Endometrial microvascular endothelial cells (primary cell): ENCODE data around the gene CNIH2. TPM values are rescaled to one million over a fixed set of nuclear protein-coding genes. Genes with fewer than 3 reads are reported as not detected.

ENCODE experiments used
- in situ Hi-C: cut with HindIII; loops from 2 replicates; pipeline ENCODE4 v1.10.0; 2017; ENCODE audit warnings: low sequenced_read_pairs, low pct_unique_long_range_greater_than_20kb; ENCODE audit errors: inconsistent ontology term
- total RNA-seq: library from RNA; depleted of rRNA; stranded (reverse); fragments of >200 nt; gene quantifications from one replicate; pipeline ENCODE4 v1.2.3, GENCODE V29; 2015; ENCODE audit errors: inconsistent ontology term

CNIH2 gene
- total RNA-seq, result not detected

DNA sequence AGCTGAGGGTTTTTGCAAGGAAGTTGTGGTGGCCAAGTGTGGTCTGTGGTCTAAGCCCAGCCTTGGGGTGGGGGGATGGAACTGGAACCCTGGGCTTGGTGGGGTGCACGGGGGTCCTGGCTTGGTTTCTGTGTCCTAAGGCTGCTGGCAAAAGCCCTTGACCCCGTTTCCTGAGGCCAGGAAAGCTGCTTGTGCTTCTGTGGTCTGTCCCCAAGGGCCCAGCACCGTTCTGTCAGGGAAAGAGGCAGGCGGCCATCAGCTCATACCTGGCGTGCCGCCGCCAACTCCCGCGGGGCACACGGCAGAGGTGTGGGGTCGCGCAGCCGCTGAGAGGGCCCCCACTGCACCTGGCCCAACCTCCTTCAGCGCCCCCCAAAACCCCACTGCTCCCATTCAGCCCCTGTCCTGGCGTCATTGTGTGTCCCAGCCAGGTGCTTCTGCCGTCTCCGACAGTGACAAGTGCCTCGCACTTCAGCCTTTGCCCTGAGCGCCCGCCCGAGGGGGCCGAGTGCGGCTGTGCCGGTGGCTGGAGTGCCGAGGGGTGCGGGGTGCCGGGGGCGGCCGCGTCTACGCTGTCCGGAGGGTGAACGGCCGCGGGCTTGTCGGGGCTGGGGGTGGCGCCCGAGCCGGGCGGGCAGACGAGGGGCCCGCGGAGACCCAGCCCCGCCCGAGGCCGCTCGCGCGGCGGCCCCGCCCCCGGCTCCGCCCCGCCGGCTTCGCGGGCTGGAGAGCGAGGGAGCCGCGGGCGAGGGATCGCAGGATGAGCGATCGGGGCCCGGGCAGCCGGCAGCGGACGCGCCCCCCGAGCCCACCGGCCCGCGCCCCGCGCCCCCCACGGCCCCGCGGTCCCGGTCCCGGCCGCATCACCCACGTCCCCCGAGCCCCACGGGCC lies at the start of gene CNIH2:
Gene CNIH2 (plus strand): TSS at position 705 of the 892 bp plus-strand sequence. CDS start 282 bp downstream, outside the sequence.
- in situ Hi-C loops, result no loop called here

- in situ Hi-C loops, result no loop called here
Observed at GRCh38 chr11:66228521-66228920, 49.5 kb upstream of the CNIH2 start.

- in situ Hi-C loops, result no loop called here
Observed at GRCh38 chr11:66230156-66230555, 47.8 kb upstream of the CNIH2 start.

GRCh38 chr11:66230978-66231377 lies 47.0 kb upstream of the CNIH2 start:
- in situ Hi-C loops, result no loop called here

GRCh38 chr11:66231561-66231960 lies 46.4 kb upstream of the CNIH2 start:
- in situ Hi-C loops, result no loop called here

- in situ Hi-C loops, result no loop called here
Observed at GRCh38 chr11:66232769-66233168, 45.2 kb upstream of the CNIH2 start.

DNA sequence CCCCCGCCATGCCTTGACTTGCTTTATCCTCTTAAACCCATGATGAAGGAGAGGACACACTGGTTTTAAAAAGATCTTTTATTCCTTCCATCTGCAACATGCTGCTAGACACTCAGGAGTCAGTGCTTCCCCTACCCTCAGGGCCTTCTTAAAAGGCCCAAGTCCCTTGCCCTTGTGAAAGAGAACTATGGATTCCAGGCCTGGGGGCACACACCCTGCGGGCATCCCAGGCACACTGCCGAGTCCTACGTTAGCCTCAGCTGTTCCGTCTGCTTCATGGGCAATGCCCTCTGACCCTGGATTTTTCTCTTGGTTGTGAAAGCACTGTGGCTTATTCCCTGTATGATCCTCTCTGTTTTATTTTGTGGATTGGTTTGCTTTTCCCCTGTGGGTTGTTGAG lies 44.7 kb upstream of the CNIH2 start:
- in situ Hi-C loops, result no loop called here

- in situ Hi-C loops, result no loop called here
Observed at GRCh38 chr11:66235141-66235540, 42.8 kb upstream of the CNIH2 start.

DNA sequence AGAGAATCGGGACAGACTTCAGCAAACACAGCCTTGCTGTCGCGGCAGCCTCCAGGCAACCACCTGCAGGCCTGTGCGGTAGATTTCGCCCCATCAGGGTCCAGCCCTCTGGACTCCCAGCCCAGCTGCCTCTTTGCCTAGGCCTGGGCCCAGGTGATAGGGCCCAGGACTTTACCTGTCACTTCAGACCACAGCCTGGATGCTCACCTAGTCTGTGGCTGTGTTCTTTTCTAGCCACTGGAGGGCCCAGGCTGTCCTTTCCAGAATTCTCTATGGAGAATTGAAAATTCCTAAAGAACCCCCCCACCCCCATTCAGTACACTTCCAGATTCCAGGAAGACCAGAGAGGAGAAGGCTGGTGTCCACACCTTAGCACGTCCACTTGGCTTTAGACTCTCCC lies 40.1 kb upstream of the CNIH2 start:
- in situ Hi-C loops, result no loop called here

DNA sequence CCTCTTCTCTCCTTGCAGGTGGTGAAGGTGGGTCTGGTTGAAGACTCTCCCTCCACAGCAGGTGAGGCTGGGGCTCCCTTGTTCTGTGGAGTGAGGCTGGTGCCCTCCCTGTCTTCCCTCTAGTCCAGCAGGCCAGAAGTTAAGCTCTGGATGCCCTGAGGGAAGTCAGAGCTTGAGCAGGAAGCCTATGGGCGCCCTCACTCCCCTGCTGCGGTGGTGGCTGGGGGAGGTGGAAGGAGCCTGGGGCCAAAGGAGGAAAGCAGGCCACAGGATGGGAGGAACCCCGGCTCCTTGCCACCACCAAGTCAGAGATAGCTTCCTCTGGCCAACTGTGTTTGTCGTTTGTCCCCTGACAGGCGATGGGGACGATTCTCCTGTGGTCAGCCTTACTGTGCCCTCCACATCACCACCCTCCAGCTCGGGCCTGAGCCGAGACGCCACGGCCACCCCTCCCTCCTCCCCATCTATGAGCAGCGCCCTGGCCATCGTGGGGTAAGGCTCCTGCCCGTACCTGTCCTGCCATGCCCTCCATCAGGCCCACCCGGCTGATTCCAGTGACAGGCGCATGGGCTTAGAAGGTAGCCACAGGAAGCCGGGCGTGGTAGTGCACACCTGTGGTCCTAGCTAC lies 39.1 kb upstream of the CNIH2 start:
- in situ Hi-C loops, result no loop called here

DNA sequence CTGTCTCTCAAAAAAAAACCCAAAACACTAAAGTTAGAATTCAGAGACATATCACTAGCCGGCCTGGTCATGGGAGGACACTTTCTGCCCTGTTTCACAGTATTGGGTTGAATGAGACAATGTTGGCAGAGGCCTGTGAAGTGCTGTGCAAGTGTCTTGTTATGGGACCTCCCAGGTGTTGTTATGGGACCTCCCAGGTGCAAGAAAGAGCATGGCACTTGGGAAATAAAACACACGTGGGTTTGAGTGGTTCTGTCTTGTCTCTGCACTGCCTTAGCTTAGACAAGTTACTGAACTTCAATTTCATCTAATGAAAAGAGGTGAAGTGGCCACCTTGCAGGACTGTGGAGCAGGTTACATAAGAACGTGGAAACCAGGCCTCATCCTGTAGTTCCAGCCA lies 38.5 kb upstream of the CNIH2 start:
- in situ Hi-C loops, result no loop called here

DNA sequence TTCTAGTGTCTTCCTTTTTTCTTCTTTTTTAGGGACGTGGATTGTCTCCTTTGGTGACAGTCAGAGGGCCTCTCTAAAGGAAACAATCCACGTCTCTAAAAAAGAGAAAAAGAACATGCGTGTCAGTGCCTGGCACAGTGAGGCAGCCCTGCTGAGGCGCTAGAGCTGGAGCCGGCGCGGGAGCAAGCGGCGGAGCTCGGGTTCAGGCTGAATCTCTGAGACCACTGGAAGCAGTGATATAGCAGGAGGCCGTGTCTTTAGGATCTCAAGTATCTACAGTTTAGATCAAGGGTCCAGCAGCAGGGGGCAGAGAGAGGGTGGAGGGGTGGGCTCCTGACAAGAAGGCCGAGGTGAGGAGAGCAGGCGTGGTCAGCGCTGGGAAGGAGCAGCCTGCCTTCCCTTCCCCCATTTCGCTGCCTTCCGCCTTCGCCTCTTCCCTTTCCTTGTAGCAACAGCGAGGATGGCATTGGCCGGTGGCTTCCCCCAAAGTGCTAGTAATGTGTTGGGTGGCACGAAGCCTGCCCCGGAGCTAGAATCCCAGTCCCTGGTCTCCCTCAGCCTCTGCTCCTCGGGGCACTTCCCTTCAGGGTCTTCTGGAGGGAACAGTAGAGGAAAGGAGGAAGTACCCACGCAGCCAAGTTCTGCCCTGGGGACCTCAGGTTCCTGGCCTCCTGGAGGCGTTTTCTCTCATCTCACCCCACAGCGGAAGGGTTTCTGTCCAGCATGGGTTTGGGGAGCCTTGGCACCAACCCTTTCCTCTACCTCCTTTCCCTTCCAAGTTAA lies 37.8 kb upstream of the CNIH2 start:
- in situ Hi-C loops, result no loop called here

DNA sequence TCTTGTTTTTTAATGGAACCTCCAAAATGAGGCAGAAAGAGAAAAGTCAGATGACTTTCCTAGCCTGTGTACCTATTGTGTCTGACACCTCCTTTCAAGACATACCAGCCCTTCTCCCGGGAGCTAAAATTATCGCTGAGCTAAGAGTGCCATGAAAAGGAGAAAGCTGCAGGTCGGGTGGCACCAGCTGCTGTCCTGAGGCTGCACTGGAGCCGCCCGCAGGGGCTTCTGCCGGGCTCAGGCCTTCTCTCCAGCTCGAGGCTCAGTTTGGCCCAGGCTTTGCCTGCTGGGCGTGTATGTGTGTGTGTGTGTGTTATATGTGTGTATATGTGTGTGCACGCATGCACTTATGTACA lies 37.2 kb upstream of the CNIH2 start:
- in situ Hi-C loops, result no loop called here

GRCh38 chr11:66242095-66242765 lies 35.7 kb upstream of the CNIH2 start:
- in situ Hi-C loops, result no loop called here

DNA sequence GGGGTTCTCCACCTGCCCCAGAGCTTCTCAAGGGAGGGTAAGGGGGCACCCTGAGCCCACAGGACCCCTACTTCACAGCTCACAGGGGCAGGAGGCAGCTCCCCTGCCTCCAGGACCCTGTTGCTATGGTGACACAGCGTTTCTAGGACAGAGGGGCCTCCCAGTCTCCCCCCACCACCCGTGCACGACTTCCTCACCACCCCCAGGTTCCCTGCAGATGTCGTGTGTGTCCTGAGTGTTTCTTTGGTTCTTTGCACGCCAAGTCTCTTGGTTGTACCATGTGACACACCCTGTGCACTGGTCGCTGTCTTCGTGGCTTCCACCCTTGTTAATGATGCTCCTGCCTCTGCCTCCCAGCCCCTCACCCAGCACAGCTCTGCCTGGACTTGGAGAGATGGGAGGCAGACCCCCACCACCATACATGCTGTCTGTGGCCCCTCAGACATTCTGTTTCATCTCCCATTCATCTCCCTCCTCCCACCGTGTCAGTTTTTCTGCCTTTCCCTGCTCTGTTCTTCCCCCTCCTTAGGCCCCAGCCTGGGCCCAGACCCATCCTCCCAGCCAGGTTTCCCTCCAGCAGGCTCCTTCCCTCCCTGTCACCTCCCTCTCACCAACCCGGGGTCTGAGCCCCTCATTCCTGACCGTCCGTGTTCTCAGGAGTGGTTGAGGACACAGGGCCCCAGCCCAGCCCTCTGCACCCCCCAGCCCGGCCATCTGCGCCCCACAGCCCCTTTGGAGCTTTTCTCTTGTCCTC lies 34.0 kb upstream of the CNIH2 start:
- in situ Hi-C loops, result no loop called here

DNA sequence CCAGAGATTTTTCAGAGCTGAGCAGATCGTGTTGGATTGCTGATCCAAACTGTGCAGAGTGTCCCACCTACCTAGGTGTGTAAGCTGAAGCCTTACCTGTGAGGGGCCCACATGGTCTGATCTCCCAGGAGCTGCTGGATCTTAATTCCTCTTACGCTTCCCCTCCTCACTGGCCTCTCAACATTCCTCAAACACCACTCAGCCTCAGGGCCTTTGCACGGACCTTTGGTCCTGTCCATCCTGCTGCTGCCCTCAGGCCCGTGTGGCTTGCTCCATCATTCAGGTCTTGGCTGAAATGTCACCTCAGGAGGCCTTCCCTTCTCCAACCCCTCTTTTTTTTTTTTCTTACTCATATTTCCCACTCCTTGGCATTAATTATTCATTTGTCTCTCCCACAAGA lies 30.7 kb upstream of the CNIH2 start:
- in situ Hi-C loops, result no loop called here

DNA sequence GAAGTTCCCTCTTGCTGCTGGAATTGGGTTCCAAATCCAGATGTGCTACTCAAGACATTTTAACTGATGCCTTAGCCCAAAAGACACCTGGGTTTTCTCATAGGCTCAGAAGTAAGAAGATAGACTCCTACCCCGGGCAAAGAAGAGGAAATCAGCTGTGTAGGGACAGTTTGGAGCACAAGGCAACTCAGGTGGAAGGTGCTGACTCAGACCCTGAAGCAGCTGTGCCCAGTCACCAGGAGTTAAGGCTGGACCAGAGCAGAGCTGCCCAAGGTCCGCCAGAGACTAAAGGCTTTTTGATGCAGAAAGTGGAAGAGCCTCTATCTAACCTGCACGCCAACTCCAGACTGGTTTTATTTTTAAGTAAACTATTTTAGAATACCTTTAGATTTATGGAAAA lies 30.2 kb upstream of the CNIH2 start:
- in situ Hi-C loops, result no loop called here

- in situ Hi-C loops, result no loop called here
Observed at GRCh38 chr11:66248903-66249302, 29.1 kb upstream of the CNIH2 start.

DNA sequence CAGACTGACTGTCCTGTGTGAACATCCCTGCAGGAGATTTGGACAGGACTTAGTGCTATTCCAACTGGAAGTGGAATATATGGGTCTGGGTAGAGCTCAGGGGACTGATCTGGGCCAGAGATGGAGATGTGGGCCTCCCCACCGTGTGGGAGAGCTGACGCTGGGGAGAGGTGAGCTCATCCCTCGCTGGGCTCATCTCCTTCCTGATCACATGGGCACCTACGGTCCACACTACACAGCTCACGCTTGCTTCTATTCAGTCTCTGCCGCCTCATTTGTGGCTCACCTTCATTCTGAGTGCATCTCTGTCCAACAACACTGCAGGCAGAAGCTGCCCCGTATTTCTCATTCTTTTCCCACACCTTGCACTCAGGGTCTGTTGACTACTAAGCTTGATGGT lies 26.2 kb upstream of the CNIH2 start:
- in situ Hi-C loops, result no loop called here
